DMS 273 (cell line): ENCODE data around the gene MECP2.
A peak's percentile ranks its signal among the peaks of the same experiment; 100 is the strongest.
"Not testable (repeated sequence)": the region's sequence is repeated elsewhere in the genome, so short reads cannot be mapped to it uniquely, and the experiment has no call there.

Source experiments
- DNase-seq: peaks from one replicate; lab custom pipeline; 2025; ENCODE audit not compliant: unreplicated experiment; lab: John Stamatoyannopoulos, UW

MECP2 gene

GRCh38 chrX:154097589-154098541 is at the start of gene MECP2:
TSS of gene MECP2 (minus strand) at chrX:154097717.
- peak; percentile 97 for DNase-seq

- DNase-seq: not testable (repeated sequence)
Measured at GRCh38 chrX:154144010-154144409, 46.5 kb upstream of the MECP2 start, which contains the start of gene OPN1LW. TSS of gene OPN1LW (plus strand) at chrX:154144243. CDS start at chrX:154144284, 41 bp downstream.

- DNase-seq: peak; percentile 21
Measured at GRCh38 chrX:154142950-154143745, 45.6 kb upstream of the MECP2 start.

GRCh38 chrX:154142386-154142785 is 44.9 kb upstream of the MECP2 start:
- DNase-seq: no peak

- DNase-seq: no peak
Measured at GRCh38 chrX:154140742-154141141, 43.2 kb upstream of the MECP2 start.

- DNase-seq: no peak
Measured at GRCh38 chrX:154140206-154140605, 42.7 kb upstream of the MECP2 start.

- DNase-seq: no peak
Measured at GRCh38 chrX:154138857-154139256, 41.3 kb upstream of the MECP2 start.

- DNase-seq: peak; percentile 91
Measured at GRCh38 chrX:154136627-154137161, 39.2 kb upstream of the MECP2 start.

GRCh38 chrX:154135458-154136229 is 38.1 kb upstream of the MECP2 start:
- no peak for DNase-seq

GRCh38 chrX:154132366-154132765 is 34.8 kb upstream of the MECP2 start:
- no peak for DNase-seq

GRCh38 chrX:154131955-154132354 is 34.4 kb upstream of the MECP2 start:
- no peak for DNase-seq

- no peak for DNase-seq
Measured at GRCh38 chrX:154126101-154126500, 28.6 kb upstream of the MECP2 start.

- DNase-seq: no peak
Measured at GRCh38 chrX:154125391-154126040, 28.0 kb upstream of the MECP2 start.

GRCh38 chrX:154123241-154124219 is 26.0 kb upstream of the MECP2 start:
- DNase-seq: no peak

- DNase-seq: no peak
Measured at GRCh38 chrX:154121961-154122360, 24.4 kb upstream of the MECP2 start.

- no peak for DNase-seq
Measured at GRCh38 chrX:154121207-154121606, 23.7 kb upstream of the MECP2 start.

GRCh38 chrX:154120567-154120966 is 23.1 kb upstream of the MECP2 start:
- DNase-seq: no peak

- DNase-seq: no peak
Measured at GRCh38 chrX:154117566-154117965, 20.0 kb upstream of the MECP2 start.
